GM18505 (cell line): ENCODE results near the gene PLAAT4.
"Not testable (repeated sequence)": the region's sequence is repeated elsewhere in the genome, so short reads cannot be mapped to it uniquely, and the experiment has no call there.

Source experiments
- ATAC-seq: cut with Tn5 transposase; IDR thresholded peaks from one replicate; pipeline ENCODE4 v1.9.1; 2021; ENCODE audit not compliant: unreplicated experiment
- POLR2A ChIP-seq: IDR thresholded peaks from 4 replicates; pipeline ENCODE4 v1.6.1; 2011; ENCODE audit warnings: borderline replicate concordance; ENCODE audit not compliant: insufficient read depth, insufficient read length; ENCODE audit errors: extremely low read depth

Gene PLAAT4

GRCh38 chr11:63560506-63561180 is 24.0 kb downstream of the PLAAT4 start:
- no peak for TF ChIP-seq POLR2A
- ATAC-seq: no peak

DNA sequence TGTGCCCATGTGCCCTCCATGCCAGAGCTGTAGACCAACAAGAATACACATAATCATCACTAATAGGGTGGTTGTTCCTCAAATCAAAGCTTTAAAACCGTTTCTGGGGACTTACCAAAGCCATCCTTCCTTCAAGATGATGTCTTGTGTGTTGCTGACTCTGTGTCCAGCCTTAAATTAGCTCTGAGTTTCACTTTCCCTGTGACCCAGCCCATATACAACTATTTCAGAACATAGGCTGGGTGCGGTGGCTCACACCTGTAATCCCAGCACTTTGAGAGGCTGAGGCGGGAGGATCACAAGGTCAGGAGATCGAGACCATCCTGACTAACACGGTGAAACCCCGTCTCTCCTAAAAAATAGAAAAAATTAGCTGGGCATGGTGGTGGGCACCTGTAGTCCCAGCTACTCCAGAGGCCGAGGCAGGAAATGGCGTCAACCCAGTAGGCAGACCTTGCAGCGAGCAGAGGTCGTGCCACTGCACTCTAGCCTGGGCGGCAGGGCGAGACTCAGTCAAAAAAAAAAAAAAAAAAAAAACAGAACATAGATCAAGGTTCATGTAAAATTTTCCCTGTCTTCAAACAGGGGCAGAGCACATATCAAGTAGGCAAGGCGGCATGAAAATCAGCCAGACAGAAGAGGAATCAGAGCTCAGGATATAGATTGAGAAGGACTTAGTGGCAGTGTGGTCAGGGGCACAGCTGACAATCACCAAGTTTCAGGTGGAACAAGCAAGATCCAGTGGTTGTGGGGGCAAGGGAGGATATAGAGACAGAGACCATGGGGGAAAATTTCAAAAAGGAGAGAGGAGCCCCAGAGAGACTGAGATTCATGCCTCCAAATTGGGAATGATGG is 26.8 kb downstream of the PLAAT4 start, which contains the start of gene PLAAT2:
TSS of gene PLAAT2 (minus strand) at position 179 of the 855 bp plus-strand sequence. CDS start at position 124, 55 bp downstream.
- no peak for ATAC-seq
- no peak for TF ChIP-seq POLR2A

GRCh38 chr11:63564056-63564774 is 27.6 kb downstream of the PLAAT4 start:
- ATAC-seq: peak; percentile 45

DNA sequence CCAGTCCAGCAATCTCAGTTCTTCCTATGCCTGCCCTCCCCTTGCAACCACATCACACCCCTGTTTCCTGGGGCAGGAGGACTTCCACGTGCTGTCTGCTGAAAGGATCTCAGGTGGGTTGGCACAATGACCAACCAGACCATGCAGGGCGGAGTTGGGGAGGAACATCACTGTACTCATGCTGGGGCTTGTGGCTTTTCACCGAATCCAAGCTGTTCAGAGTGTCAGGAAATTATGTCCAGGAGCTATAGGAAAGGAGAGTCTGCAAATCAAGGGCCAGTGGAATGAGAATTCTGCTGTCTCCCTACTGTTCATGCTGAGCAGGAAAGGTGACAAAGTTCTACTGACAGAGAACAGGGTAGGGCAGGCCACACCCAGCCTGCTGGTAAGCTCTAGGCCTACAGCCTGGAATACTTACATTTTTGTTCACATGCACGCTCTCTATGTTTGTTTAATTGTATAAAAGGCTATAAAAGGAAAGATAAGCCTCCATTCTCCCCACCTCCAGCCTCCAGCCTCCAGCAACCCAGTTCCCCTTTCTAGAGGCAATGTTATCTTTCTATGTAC is 28.3 kb downstream of the PLAAT4 start:
- TF ChIP-seq POLR2A: no peak
- ATAC-seq: no peak

More at GRCh38 chr11:63564056-63564774, 27.6 kb downstream of the PLAAT4 start:
- TF ChIP-seq POLR2A: no peak

DNA sequence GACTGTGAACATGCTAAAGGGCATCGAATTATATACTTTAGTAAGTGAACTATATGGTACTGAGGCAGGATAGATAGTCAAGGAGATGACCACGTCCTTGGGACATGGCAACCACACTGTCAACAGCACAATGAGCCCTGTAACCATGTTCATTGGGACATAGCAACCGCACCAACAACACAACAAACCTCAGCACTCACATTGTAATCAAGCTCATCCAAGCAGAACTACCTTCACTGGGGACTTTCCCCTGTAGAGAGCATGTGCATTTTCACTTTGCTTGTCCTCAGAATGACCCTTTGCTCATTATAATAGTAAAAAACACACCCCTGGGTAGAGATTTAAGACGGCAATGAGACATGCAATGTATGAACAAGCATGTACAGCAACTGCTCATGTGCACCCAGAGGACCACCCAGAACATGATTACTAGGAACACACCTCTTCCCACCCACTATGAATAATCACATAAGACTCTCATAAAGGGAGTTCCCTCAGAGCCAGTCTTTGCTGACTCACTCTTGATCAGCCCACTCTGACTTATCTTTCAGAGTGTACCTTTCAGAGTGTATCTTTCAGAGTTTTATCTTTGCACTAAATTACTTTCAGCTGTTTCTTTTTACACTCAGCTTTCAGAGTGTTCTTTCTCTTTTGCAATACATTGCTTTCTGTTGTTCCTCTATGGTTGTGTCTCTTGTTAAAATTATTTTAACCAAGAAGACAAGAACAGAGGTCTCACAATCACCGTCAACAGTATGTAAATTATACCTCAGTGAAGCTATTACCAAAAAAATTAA is 30.6 kb downstream of the PLAAT4 start:
- TF ChIP-seq POLR2A: no peak
- ATAC-seq: peak; percentile 83

- TF ChIP-seq POLR2A: no peak
- ATAC-seq: no peak
Measured at GRCh38 chr11:63569570-63569969, 33.0 kb downstream of the PLAAT4 start.

- no peak for ATAC-seq
- no peak for TF ChIP-seq POLR2A
Measured at GRCh38 chr11:63572026-63572688, 35.5 kb downstream of the PLAAT4 start.

GRCh38 chr11:63573881-63574855 is 37.6 kb downstream of the PLAAT4 start:
- ATAC-seq: no peak
- no peak for TF ChIP-seq POLR2A

DNA sequence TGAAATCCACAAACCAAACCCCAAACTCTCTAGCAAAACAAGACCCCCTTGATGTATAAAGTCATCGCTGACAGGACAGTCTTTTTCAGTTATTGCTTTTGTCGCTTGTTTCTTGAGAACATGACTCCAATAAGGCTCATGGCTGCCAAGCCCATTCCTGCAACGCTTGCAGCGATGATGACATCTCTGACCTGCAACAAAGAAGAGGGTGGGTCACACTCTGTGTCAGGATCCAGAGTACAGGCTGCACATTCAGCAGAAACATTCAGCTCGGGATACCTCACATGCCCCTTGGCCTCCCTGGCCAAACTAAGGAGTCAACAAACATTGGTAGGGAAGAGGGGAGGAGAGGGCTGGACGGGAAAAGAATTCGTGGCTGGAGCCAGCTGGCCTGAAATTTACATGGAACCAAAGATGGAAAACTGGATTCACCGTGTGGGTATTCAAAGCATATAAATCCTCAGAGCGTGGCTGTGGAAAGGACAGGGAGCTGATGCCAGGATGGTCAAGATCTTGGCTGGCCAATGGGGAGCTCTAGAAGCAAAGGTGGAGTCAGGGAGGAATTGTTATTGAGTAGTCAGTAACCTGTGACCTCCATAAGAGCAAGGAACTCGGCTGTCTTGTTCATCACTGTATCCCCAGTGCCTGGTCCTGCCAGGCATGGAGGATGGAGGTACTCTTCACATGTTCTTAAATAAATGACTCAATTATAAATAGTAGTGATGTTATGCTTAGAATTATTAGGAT is 38.4 kb downstream of the PLAAT4 start:
- ATAC-seq: no peak

DNA sequence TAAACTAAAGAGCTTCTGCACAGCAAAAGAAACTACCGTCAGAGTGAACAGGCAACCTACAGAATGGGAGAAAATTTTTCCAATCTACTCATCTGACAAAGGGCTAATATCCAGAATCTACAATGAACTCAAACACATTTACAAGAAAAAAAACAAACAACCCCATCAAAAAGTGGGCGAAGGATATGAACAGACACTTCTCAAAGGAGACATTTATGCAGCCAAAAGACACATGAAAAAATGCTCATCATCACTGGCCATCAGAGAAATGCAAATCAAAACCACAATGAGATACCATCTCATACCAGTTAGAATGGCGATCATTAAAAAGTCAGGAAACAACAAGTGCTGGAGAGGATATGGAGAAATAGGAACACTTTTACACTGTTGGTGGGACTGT is 42.3 kb downstream of the PLAAT4 start:
- not testable (repeated sequence) for ATAC-seq

More for the DNA sequence above, 38.4 kb downstream of the PLAAT4 start:
- no peak for TF ChIP-seq POLR2A

DNA sequence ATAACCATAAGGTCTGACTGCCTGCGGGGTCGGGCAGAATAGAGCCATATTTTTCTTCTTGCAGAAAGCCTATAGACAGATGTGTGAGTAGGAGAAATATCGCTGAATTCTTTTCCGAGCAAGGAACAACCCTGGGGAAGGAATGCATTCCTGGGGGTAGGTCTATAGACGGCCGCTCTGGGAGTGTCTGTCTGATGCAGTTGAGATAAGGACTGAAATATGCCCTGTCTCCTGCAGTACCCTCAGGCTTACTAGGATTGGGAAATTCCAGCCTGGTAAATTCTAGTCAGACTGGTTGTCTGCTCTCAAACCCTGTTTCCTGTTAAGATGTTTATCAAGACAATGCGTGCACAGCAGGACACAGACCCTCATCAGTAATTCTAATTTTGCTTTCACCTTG is 44.6 kb downstream of the PLAAT4 start:
- not testable (repeated sequence) for ATAC-seq

DNA sequence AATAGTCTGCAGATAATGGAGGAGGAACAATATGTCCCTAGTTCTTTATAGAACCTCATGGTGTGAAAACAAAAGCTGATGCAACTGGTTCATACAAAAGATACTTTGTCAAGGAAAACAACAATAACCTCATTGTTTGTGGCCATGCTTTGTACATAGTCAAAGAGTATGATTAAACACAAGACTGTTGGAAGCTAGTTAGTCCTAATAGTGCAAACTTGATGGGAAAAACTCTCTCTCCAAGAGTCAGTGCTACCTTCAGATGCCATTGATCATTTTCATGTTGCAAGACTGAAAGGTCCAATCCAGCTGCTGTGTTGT is 46.7 kb downstream of the PLAAT4 start:
- ATAC-seq: no peak
- TF ChIP-seq POLR2A: no peak
